ENCODE results near the gene ZMYND15.
A peak's percentile ranks its signal among the peaks of the same experiment; 100 is the strongest.

ZMYND15 gene

DNA sequence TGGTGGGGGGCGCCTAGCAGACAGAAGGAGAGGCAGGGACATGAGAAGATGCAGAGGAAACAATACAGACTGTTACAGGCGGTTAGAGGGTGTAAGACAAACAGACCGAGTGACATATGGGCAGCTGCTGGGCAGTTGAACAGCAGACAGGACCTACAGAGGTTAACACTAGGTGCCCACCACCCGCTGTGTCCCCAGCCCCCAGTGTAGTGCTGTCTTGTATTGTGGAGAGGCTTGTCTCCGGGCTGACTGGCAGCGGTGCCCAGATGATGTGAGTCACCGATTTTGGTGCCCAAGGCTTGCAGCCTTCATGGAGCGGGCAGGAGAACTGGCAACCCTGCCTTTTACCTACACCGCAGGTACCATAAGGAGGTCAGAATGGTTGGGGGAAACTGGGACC lies 2.5 kb downstream of the ZMYND15 start:
- no peak for DNase-seq (ENCODE audit: insufficient read length, low spot score)
- no peak for FAIRE-seq

DNA sequence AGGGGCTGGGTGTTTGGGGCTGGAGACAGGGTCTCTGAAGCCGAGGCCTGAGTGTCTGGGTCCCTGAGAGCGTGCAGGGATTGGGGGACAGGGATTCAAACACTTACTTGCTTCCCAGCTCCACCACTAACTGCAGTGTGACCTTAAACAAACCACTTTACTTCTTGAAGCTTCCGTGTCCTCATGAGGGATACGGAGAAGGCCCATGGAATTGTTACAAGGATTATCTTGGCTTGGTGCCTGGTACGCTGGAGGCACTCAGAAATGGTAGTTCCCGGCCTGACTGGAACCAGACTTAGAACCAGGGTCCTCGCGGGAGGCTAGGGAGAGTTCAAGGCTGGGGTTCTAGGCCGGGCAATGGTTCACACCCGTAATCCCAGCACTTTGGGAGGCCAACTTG lies 3.0 kb downstream of the ZMYND15 start:
- DNase-seq (ENCODE audit: insufficient read length, low spot score) (no peak), FAIRE-seq (no peak)

DNA sequence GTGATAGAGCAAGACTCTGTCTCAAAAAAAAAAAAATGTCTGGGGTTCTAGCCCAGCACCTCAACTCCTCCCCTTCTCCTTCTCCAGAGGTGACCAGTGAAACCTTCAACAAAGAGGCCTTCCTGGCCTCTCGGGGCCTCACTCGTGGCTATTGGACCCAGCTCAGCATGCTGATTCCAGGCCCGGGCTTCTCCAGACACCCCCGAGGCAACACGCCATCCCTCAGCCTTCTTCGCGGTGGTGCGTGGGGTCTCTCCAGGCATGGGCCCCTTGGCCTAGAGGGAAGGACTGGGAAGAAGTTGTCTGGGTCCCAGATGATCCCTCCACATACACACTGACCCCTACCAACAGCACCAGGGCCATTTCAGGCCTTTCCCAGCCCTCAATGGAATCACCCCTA lies 3.6 kb downstream of the ZMYND15 start:
- DNase-seq (ENCODE audit: insufficient read length, low spot score): no peak
- FAIRE-seq: no peak

DNA sequence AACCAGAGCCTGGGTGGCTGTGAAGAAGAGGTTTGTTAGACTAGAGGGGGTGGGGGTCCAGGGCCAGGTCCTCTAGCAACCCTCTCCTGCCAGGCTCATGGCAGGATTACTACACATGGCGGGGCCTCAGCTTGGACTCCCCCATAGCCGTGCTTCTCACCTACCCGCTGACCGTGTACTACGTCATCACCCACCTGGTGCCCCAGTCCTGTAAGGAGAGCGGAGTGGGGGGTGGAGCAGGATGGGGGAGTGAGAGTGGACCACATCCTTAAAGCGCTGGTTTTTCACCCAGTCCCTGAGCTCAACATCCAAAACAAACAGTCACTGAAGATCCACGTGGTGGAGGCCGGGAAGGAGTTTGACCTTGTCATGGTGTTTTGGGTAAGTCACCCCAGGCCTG lies 4.3 kb downstream of the ZMYND15 start:
- DNase-seq (ENCODE audit: insufficient read length, low spot score) (no peak), FAIRE-seq (no peak)

DNA sequence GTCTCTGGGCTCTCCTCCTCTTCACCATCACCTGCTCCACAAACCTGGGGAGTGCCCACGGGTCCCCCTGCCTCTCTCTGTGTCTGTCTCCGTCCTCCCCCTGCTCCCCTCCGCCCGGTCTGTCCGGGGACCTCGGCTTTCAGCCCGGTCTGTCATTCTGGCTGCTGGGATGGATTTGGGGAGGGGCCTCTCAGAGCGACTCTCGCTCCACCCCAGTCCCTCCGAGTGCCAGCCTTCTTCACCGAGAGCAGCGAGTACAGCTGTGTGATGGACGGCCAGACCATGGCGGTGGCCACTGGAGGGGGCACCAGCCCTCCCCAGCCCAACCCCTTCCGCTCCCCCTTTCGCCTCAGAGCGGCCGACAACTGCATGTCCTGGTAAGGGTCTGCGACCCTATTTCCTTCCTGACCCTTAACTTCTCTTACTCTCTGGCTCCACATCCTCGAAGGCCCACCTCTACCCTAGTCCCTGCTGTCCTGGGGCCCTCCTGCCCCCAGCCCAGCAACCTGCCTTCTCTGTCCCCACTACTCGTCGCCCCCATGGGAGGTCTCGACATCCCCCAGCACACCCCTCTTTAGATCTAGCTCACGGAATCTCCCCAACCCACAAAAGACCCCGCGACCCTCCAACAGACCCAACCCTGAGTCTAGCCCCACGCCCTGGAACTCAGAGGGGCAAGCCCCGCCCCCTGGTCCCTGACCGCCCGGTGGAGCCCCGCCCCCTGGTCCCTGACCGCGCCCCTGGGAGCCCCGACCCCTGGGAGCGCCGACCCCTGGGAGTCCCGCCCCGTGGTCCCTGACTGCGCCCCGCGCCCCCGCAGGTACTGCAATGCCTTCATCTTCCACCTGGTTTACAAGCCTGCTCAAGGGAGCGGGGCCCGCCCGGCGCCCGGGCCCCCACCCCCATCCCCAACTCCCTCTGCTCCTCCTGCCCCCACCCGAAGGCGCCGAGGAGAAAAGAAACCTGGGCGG lies 5.7 kb downstream of the ZMYND15 start:
- FAIRE-seq: no peak
- DNase-seq (ENCODE audit: insufficient read length, low spot score): no peak

DNA sequence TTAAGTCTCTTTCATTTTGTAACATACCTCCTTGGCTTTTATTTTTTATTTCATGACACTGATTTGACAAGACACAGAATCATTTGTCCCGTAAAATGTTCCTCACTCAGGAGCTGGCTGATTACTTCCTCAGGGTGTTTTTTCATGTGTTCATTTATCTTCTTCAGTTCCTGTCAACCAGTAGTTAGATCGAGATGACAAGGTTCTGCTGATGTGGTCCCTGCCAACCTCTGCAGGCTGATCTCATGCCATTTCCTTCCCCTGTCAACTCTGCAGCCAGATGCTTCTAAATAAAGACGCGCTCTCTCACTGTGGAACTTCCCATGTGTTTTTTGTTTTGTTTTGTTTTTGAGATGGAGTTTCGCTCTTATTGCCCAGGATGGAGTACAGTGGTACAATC lies 8.2 kb downstream of the ZMYND15 start:
- DNase-seq (ENCODE audit: insufficient read length, low spot score) (no peak), FAIRE-seq (no peak)

DNA sequence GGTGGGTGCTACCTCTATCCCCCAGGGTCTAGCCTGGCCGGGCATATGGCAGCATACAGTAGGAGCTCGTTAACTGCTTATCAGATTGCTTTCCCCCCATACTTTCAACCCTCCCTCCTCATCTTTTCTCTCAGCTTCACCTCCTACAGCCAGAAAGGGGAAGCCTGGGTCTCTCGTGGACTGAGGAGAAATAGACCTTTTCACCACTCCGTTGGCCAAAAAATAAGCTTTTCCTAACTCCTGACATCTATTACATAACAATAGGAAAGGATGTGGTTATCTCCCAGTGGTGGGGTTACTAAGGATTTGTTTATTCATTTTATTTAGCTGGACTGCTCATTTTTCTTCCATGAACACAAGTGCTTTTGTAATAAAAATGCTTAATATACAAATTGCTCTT lies 9.1 kb downstream of the ZMYND15 start:
- no peak for FAIRE-seq

DNA sequence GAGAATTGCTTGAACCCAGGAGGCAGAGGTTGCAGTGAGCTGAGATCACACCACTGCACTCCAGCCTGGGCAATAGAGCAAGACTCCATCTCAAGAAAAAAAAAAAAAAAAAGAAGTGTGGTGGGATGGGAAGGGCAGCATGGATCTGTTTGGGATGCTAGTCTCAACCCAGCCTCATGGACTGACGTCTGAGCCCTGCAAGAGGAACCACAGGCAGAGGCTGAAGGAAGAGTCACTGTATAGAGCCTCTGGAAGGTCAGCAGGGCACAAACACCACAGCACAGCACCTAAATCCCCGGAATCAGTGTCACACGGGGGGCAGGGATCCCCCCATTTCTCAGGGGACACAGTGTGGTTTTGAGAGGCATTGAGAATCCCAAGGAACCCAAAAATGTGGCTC lies 11.0 kb downstream of the ZMYND15 start:
- FAIRE-seq (no peak), DNase-seq (ENCODE audit: insufficient read length, low spot score) (no peak)

More for the DNA sequence above, 9.1 kb downstream of the ZMYND15 start:
- no peak for DNase-seq (ENCODE audit: insufficient read length, low spot score)

DNA sequence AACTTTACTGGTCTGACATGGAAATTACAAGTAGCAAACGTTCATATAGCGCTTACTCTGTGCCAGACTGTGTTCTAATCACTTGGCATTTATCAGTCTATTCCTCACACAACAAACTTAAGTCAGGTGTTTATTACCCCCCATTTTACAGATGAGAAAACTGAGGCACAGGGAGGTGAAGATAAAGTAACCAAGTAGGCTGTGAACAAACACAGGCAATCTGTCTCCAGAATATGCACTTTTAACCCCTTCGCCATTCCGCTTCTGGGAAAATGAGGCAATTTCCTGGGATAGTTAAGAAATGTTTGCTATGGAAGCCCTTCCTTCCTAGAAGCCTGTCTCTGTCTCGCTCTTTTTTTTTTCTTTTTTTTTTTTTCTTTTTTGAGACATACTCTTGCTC lies 12.3 kb downstream of the ZMYND15 start:
- no peak for FAIRE-seq

DNA sequence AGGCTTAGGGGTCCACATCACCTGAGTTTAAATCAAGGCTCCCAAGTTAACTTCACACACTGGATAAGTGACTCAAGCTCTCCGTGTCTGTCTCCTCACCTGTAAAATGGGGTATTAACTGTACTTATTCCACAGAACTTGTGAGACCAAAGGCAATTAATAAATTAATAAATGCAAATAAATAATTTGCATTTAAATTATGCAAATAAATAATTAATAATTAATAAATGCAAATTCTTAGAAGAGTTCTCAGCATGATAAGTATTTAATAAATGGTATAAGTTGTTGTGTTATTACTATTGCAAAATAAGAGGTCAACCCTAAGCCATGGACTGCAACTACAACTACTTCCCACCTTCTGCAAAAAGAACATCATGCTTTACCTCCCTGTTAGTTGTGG lies 13.8 kb downstream of the ZMYND15 start:
- FAIRE-seq: no peak

More for the DNA sequence above, 12.3 kb downstream of the ZMYND15 start:
- no peak for DNase-seq (ENCODE audit: insufficient read length, low spot score)

DNA sequence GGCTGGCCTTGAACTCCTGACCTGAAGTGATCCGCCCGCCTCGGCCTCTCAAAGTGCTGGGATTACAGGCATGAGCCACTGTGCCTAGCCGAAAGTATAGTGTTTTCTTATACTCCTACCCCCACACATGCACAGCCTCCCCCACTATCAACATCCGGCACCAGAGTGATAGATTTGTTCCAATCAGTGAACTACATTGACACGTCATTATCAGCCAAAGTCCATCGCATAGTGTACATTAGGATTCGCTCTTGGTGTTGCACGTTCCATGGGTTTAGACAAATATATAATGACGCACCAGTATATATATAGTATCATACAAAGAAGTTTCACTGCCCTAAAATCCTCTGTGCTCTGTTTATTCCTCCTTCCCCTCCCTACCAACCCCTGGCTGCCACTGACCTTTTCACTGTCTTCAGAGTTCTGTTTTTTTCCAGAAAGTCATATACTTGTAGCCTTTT lies 20.2 kb downstream of the ZMYND15 start:
- DNase-seq (ENCODE audit: insufficient read length, low spot score) (no peak), FAIRE-seq (no peak)

More for the DNA sequence above, 13.8 kb downstream of the ZMYND15 start:
- no peak for DNase-seq (ENCODE audit: insufficient read length, low spot score)

DNA sequence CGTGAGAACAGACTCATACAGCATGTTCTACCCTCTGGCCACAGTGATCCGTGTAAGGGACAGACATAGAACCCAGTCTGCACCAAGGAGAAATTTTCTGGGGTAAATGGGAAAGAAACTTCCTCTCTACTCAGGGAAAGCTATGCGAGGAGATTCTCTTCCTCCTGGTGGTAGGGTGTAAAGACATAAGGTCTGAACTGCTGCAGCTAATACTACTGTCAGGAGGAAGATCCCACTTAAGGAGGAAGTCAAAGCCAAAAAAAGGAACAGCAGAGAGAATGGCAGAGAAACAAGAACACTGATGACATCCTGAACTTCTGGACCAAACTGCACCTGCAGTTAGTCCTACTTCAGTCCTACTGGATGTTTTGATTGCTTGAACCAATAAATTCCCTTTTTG lies 25.0 kb downstream of the ZMYND15 start:
- FAIRE-seq: no peak

DNA sequence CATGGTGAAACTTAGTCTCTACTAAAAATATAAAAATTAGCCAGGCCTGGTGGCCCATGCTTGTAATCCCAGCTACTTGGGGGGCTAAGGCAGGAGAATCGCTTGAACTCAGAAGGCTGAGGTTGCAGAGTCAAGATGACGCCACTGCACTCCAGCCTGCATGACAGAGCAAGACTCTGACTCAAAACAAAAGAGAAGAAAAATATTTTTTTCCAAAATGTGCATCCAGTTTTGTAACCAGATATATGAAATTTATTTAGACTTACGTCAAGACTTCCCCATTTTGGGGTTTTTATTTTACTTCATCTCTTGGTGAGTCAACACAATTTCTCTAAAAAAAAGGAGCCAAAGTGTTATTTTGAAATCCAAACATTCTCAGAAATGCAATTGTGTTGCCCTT lies 26.6 kb downstream of the ZMYND15 start:
- DNase-seq (ENCODE audit: insufficient read length, low spot score) (no peak), FAIRE-seq (no peak)

More for the DNA sequence above, 25.0 kb downstream of the ZMYND15 start:
- no peak for DNase-seq (ENCODE audit: insufficient read length, low spot score)

DNA sequence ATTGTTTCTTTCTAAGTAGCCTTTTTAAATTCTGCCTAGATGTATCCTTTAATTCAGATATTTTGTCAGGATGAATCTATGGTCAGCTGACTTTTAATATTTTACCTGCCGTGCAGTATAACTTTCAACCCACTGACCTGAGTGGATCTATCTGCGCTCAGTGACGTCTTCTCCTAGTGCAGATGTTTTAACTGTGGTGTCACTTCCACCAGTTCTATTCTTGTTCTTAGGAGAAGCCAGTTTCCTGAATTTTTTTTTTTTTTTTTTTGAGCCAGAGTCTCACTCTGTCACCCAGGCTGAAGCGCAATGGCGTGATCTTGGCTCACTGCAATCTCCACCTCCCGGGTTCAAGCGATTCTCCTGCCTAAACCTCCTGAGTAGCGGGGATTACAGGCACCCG lies 27.1 kb downstream of the ZMYND15 start:
- no peak for DNase-seq (ENCODE audit: insufficient read length, low spot score)
- no peak for FAIRE-seq

DNA sequence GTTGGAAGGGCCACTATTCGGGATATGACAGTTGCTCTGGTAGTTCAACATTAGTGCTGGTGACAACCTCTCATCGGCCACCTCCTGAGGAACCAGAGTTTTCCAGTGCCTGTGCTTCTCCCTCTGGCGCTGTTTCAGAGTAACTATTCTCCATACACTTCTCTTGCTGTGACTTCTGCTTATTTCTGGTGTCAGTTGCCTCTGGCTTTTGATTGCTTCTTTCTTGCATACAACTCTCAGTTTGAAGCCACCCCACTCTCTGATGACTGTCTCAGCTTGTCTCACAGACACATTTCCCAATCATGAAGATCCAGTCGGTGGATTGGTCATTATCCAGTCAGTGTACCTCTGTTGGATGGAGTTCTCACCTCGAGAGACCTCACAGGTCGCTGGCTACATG lies 28.7 kb downstream of the ZMYND15 start:
- DNase-seq (ENCODE audit: insufficient read length, low spot score): no peak
- FAIRE-seq: no peak

DNA sequence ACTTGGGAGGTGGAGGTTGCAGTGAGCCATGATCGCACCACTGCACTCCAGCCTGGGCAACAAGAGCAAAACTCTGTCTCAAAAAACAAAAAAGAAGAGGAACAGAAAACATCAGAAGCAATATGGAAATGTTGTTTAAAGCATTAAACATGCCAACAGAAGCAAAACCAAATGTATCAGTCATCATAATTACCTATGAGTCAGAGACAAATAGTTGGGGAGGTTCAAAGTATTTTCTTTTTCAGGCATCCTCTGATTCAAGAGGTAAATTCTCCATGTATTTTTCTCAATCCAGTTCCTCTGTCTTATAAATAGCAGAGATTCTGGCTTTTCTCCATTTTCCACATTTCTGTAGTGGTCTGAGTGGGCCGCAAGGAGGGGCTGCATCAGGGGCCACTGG lies 30.0 kb downstream of the ZMYND15 start:
- FAIRE-seq: no peak
- DNase-seq (ENCODE audit: insufficient read length, low spot score): no peak

DNA sequence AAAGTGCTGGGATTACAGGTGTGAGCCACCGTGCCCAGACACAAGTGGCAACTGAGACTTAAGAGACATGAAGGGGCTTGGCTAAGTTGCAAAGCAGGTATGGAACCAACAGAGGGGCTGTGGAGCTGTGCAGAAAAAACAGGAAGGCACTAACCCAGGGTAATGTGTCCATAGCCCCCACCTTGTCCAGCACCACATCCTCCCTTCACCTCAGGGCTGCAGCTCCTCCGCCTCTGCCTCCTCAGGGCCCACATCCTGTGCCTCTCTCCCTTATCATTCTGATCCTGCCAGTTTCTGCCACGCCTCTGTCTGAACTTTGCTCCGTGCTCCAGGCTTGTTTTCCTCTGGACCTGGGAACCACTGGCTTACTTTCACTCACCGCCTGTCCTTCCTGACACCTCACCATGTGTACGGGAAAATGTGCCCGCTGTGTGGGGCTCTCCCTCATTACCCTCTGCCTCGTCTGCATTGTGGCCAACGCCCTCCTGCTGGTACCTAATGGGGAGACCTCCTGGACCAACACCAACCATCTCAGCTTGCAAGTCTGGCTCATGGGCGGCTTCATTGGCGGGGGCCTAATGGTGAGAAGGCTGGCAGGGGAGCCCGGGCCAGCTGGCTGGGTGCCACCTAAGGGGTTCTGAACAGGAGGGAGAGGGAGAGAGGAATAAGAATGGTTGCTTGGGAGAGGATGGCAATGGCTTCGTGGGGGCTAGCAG lies 32.0 kb downstream of the ZMYND15 start, which contains the start of gene TM4SF5:
Gene TM4SF5 (plus strand): TSS at position 368 of the 716 bp plus-strand sequence. CDS start 37 bp downstream, at position 405.
- FAIRE-seq: peak; percentile 28
- no peak for DNase-seq (ENCODE audit: insufficient read length, low spot score)

DNA sequence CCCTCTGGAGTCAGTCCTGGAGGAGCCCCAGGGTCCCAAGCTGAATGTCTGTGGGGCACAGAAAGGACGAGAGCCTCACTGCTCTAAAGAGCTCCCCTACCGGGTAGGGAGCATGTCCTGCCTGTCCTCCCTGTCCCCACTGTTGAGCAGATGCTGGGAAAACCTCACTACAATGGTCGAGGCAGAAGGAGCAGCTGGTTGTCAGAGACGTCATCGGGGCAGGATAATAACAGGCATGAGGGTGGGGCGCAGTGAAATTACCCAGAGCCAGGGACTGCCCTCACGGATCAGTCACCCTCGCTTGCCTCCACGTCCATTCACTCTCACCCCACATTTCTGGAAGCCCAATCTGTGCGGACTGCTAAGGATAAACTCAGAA lies 32.6 kb downstream of the ZMYND15 start:
- no peak for FAIRE-seq
- no peak for DNase-seq (ENCODE audit: insufficient read length, low spot score)

DNA sequence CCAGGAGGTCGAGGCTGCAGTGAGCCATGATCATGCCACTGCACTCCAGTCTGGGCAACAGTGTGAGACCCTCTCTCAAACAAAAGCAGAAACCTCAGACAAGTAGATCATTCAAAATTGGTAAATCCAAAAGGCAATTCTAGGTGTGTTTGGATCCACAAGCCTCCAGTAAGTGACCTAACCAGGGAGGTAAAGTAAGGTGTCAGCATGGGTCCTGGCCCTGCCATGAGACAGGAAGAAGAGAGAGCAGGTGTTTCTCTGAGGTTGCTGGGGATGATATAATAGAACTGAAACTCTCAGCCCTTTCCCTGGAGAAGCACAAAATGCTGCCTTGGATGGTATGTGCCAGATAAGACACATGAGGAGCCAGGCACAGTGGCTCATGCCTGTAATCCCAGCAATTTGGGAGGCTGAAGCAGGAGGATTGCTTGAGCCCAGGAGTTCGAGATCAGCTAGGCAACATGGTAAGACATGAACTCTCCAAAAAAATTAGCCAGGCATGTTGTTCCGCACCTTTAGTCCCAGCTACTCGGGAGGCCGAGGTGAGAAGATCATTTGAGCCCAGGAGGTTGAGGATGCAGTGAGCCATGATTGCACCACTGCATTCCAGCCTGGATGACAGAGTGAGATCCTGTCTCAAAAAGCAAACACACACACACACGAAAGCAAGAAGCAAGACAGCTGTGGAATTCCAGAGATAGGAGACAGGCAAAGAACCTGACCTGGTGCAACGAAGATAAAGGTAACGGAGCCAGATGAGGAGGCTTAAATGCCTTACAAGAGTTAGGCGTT lies 38.5 kb downstream of the ZMYND15 start:
- FAIRE-seq: no peak

DNA sequence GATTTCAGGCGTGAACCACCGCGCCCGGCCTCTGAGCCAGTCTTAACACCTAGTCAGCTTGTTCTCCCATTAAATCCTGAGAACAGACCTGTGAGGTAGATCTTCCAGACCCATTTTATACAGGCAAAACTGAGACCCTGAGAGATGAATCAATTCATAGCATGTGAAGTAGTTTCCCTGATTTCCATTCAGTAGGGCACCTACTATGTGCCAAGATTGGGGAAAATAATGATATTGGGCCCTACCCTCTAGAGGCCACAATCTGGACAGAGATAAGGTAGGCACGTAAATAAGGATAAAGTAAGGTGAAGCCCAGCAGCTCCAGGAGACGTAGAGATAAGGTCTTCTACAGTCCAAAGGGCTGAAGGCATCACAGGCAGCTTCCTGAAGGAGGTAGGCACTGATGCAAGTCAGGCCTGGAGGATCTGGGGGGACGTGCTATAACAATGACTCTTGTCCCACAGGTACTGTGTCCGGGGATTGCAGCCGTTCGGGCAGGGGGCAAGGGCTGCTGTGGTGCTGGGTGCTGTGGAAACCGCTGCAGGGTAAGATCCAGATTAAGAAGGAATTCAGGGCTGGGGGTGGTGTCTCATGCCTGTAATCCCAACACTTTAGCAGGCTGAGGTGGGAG lies 40.8 kb downstream of the ZMYND15 start:
- DNase-seq (ENCODE audit: insufficient read length, low spot score): no peak
- FAIRE-seq: no peak

More for the DNA sequence above, 38.5 kb downstream of the ZMYND15 start:
- no peak for DNase-seq (ENCODE audit: insufficient read length, low spot score)

All from HTR-8/SVneo (cell line).